NCI-H1930 (cell line): ENCODE measurements around the gene LRRN2.
"Not testable (repeated sequence)": the region's sequence is repeated elsewhere in the genome, so short reads cannot be mapped to it uniquely, and the experiment has no call there.

Experiments used
- DNase-seq, 2 experiments: peaks; one replicate each; lab custom pipeline; 2025; lab: John Stamatoyannopoulos, UW

LRRN2 gene

DNA sequence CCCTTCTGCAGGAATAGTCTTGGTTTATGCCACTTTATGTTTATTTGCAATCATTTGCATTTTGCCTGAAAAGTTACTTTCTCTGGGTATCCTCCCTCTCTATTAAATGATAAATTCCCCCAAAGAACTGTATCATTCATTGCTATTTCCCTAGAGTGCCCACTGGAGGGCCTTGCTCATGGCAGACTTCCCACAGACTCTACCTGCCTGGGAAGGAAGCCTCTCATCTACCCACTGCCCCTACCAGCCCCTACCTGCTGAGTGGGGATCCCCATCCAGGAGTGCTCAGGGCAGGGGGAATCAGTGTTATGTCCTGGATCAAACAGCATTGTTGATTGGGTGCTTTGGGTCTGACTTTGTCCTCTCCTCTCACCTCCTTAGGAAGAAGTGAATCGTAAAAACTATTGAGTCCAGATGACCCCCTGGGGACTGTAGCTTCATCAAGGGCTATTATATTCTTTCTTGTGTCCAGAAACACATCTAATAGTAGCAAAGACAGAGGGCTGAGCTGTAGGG, 6.8 kb upstream of the LRRN2 start:
- DNase-seq: no peak

DNA sequence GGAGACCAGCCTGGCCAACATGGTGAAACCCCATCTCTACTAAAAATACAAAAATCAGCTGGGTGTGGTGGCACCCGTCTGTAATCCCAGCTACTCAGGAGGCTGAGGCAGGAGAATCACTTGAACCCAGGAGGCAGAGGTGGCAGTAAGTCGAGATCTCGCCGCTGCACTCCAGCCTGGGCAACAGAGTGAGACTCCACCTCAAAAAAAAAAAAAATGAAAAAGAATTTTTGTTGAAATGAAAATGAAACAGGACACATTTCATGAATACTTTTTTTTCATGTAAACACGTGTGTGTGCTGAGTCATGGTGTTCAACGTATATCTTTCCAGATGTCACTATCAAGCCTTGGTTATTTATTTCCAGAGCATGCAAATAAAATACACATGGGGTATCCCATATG, 5.8 kb upstream of the LRRN2 start:
- DNase-seq: not testable (repeated sequence)

DNA sequence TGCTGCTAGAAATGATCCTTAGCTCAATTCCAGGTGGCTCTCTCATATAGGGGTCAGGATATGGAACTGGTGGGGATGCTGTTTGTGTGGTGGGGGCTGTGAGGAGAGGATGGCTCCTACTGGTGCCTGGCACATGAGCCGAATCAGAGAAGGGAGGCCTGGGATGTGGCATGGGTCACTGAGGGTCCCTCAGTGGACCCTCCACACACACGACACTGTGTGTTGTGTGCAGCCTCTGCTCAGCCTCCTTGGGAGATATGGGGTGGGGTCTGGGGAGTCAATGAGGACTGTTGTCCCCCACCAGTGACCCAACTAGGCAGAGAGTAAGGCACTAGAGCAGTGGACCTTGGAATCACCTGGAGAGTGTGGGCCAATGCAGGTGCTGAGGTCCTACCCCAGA, 3.2 kb upstream of the LRRN2 start:
- DNase-seq: no peak

DNA sequence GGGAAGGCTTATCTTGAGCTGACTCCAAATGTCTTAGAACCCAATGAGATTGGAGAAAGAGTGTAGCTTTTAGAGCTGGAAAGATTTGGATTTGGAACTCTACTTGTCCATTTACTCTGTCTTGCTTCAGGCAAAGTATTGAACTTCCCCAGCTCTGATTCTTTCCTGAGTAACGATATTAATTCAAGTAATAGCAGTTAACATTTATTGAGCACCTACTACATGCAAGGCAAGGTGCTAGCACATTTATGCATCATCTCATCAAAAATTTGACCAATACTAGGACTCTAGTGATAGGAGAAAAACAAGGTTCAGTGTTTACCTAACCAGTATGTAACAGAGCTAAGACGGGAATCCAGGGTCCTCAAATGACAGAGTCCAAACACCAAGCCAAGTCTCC, 2.5 kb upstream of the LRRN2 start:
- DNase-seq: no peak

DNA sequence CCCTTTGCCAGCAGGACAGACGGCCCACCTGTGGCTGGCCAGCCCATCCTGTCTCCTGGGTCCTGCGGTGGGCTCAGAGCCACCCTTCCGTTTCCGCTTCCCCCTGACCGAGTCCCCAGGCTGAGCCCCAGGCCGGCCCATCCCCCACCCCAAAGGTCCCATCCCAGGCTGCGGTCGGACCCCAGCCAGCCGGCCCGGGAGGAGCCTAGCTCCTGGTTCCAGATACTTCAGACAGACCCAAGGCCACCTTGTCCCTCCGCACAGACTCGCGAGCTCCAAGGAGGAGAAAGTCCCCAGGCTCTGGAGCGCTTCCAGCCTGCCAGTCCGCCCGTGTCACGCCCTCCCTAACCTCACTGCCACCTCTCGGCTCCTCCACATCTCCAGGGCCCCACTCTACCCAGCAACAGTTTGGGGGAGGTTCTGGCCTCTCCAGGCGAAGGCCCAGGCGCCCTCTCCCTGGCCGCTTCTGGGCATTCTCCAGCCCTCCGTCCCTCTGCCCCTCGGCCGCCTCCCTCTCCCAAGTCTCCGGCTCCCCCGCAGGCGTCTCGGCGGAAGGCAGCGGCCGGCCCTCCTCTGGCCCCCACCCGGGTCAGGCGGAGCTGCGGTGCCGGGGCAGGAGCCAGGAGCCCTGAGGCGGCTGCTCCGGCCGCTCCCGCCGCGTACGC, 835 bp downstream of the LRRN2 start:
- no peak for DNase-seq

DNA sequence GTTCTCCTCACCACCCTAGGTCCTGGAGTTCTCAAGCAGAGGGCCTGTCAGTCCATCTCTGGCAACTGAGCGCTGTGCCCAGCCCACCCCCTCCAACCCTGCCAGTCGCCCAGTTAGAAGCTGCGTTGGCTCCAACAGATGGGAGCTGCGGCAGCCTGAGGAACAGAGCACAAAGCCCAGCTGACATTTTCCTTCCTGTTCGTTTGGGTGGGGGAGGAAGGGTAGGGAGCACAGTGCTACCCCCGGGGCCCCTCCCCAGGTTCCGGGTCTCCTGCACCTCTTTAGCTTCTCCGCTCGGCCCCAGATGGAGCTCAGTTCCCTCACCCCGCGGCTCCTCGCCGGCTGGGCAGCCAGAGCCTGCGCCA, 1.4 kb downstream of the LRRN2 start:
- no peak for DNase-seq

DNA sequence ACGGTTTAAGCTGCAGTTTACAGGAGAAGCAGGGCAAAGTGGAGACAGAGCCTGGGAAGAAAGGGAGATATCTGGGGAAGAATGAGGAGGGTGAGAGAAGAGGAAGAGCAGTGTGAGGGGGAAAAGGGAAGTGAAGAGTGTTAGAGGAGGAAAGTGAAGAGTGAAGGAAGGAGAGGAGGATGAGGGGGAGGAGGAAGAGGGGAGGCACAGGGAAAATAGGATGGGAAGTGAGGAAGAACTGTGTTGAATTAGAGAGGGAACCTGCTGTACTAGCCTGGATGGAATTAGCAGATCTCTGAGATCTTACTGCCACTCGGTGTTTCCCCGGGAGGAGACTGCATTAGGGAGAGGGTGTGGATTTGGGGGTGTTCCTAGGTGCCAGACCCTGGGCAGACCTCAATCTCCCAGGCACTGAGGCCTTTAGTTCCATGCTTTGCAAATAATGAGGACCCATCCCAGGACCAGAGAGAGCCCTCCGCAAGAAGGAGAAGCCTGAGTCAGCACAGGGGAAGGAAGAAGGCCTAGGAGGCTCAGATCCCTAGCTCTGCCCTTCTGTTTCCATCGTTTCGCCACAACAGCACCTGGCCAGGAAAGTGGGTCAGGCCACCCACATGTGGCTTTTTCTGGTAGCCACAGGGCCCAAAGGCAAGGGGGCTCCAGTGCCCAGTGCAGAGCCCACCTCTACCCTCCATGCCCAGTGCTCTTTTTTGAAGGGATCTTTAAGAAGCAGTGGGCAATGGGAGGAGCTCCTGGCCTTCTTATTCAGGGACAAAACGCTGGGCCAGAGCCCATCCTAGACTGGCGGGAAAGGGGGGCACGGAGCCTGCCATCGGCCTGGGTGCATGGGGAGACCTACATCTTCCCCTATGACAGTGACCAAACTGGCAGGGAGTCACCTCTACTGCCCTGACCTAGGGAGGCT, 2.0 kb downstream of the LRRN2 start:
- DNase-seq: no peak

DNA sequence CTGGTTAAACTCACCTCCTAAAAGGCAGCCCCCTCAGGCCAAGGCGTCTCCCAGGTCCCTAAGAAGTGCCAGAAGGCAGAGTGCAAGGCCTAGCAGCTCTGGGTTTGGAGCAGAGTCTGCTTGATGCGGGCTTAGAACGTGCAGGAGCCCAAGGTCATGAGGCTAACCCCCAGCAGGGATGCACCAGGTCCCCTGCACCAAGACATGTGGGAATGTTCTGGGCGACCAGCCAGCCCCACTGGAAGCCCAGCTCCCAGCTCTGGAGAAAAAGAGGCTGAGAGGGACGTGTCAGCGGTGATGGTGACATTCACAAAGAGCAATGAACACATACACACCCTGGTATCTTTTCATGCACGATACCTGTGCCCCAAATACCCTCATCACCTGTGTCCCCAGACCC, 5.1 kb downstream of the LRRN2 start:
- no peak for DNase-seq

DNA sequence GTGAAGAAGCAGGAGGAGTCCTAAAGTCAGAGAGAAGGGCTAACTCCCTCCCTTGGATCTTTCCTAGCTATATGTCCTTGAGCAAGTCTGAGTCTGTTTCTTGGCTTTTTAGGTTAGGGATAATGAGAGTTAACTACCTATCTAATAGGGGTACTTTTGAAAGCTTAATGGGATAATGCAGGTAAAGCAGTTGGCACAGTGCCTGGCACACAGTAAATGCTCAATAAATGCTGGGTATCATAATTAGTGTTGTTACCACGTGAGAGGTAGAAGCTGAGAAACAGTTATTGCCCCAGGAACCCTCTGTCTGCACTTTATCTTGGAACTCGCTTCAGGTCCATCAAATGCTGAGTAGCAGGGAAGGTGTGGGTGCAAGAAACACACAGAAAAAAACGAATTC, 5.5 kb downstream of the LRRN2 start:
- DNase-seq: no peak

DNA sequence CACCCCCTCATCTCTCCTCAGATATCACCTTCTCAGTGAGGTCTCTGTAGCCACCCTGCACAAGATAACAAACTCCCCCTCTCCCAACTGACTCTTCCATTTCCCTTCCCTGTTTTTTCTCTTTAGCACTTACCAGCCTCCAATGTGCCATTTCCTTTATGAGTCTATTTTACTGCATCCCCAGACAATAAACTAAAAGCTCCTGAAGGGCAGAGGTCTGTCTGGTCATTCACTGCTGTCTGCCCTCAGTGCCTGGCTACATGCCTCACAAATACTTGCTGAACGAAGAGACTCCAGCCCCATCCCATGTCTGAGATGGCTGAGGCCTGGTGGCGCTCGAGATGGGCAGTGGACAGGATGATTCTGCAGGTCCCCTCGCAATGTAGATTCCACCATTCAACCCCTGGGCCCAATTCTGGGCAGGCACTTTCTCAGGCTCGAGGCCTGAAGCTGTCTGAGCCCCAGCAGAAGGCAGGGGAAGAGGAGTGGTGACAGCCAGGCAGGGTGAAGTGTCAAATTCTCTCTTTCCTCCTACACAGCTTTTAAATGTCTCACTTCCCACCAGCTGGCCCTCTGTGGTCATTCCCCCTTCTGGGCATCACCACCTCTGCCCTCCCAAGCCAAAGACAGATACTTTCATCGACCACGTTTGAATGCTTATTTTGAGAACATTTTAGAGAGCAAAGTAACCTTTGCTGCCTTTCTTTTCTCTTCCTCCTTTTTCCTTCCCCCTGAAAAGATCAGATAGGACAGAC, 6.6 kb downstream of the LRRN2 start:
- DNase-seq: no peak

DNA sequence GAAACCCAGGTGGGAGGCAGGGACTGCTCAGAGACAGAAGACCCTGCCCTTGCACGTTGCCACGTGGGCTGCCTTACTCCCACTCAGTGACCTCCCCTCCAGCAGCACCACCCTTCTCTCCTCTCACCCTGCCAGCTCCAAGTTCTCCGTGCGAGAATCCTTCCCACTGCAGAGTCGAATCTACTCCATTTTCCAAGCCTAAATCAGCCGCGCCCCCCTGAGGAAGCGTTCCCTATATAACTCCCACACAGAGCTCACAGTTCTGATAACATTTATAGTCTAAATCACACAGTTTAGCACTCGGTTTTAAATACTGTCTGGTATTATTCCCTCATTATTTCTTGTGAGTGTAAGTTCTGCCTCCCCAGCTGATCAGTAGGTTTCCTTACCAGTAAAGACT, 7.7 kb downstream of the LRRN2 start:
- no peak for DNase-seq

DNA sequence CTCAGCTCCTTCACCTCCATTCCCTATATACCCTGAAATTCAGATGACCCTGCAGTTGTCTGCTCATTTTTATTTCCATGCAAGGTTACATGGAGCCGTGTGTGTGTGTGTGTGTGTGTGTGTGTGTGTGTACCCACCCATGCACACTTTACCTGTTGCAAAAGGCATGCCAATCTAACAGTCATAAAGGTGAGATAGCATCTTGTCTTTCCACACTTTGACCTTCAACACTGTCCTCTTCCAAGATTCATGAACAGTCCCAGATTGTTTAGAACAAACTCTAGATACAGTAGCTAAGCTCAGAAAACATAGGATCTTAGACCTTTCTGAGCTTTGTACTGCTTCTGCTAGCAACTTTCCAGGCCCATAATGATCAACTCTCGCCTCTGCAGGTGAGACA, 9.5 kb downstream of the LRRN2 start:
- DNase-seq: no peak

DNA sequence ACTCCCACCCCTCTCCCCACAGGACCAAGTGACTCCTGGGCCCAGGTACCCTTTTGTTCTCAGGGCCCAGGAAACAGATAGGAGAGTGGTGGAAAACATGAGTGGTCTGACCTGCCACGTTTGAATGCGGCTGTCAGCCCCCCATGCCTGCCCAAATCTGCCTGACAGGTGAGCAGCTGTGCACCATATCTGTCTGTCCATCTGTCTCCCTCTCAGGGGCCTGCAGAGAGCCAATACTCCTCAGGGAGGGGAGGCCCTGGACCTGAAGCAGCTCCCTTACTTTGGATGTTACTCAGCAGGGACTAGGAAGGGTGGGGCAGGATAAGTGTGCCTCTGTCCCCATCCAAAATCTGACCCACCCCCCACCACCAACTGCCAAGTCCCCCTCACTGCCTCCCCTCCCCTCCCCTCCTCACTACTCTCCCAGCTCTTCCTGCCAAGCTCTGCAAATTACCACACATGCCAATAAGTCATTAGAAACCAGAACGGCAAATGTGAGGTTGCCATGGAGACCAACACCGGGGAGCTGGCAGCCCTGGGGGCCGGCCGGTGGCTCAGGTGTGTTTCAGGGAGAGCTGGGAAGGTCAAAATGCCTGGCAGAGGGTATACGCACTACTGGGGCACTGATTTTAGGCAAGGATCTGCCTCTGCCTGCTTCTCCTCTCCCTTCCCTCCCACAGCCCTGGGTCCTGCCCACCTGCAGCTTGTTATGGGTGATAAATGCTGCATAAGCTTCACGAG, 11.5 kb downstream of the LRRN2 start:
- no peak for DNase-seq

DNA sequence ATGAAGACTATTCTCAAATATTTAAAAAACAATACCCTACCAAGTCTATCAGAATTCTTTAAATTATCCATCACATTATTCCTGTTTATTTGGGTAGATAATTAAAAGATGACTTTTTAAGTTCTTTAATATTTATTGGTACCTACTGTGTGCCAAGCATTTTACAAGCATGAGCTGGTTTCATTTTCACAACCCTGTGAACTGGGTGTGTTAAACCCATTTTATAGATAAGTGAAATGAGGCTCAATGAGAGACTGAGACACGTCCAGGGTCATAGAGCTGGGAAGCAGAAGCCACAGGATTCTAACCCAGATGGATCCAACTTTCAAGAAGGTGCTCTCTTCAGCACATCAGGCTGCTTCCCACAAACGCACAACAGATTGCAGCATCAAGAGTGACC, 12.3 kb downstream of the LRRN2 start:
- DNase-seq: no peak

DNA sequence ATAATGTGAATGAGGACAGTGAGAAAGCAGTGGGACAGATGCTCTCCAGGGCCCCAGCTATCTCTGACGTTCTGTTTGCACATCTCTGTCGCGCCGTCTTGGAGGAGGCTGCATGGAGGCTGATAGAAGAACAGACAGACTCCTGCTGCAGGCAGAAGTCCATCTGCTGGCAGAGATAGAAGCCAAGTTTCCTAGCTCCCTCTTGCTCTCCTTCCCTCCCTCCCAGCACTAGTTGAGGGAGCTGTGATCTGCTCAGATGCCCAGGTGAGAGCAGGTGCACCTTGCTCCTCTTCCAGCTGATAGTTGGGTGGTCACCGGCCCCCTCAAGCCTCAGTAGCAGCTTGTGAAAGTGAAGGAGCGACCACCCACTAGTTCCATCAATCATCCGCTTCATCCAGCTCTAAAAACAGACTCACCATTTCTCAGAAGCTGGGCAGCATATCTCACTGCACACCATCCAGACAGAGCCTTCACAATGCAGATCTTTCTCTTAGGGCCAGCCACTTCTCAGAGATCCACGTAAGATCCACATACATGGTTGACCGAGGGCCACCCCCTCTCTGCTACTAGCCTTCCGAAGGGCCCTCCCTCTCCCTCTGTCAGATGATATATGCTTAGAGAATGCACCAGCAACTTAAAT, 12.9 kb downstream of the LRRN2 start:
- no peak for DNase-seq

DNA sequence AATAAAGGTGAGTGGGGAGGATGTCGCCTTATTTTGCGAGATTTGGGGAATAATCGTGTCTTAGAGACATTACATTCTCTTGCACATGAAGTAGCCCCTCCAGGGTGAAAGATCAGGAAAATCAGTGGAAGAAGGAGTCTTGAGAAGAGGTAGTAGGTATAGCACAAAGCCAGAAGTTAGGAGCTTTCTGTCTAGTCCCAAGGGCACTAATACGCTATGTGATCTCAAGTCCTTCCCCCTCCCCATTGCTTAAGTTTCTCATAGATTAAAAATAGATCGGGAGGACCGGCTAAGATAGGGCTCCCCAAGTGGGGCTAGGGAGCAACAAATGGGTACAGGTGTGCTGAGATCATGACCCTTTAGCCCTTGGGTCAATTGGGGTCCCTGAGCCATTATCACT, 13.5 kb downstream of the LRRN2 start:
- no peak for DNase-seq

DNA sequence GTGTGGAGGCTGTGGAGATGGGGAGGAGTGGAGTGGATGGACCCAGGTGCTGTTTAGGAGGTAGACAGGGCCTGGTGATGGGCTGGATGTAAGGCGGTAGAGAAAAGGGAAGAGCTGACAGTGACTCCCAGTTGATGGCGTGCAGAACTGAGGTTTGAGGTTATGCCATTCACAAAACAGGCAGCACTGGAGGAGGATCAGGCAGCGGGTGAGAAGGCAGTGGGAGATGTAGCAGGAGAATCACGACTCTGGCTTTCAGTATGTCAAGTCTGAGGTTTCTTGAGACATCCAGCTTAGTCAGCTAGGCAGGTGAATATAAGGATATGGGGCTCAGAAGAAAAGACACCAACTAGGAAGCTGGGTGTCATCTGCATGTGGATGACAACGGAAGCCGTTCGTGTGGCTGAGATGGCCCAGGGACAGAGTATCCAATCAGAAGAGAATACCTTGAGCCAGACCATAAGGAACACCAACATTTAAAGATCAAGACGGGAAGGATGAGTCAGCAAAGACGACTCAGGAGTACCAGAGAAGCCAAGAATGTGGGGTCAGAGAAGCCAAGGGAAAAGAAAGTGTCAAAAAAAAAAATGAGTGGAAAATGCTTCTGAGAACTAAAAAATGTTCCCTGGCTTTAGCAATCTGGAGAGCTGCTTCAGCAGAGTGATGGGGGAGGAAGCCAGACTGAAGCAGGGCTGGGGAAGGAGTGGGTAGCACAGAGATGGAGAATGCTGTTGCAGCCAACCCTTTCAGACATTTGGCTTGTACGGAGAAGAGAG, 15.2 kb downstream of the LRRN2 start:
- no peak for DNase-seq

DNA sequence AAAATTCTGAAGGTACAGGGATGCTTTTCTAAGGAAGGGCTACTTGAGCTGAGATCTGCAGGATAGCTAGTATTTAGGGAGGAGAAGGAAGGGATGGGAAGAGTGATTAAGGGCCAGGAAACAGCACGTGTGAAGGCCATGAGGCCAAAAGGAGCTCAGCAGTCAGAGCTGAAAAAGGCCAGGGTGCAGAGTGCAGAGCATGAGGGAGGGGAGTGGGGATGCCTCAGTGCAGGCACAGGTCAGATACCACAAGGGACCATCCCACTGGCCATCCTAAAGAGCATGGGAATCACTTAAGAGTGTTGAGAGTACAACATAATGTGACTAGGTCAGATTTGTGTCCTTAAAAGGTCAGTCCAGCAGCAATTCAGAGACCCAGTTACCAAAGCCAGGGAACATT, 16.0 kb downstream of the LRRN2 start:
- DNase-seq: no peak

DNA sequence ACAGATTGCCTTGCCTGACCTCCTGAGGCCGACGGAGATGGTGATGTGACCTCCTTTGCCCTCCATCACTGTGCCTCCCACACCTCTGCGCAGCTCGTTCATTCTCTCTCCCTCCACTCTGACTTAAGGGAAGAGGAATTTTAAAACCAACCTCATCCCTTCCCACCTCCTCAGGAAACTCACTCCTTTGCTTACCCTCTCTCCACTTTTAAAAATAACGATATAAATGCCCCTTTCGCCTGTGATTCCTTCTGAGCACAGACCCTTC, 21.2 kb downstream of the LRRN2 start:
- no peak for DNase-seq

DNA sequence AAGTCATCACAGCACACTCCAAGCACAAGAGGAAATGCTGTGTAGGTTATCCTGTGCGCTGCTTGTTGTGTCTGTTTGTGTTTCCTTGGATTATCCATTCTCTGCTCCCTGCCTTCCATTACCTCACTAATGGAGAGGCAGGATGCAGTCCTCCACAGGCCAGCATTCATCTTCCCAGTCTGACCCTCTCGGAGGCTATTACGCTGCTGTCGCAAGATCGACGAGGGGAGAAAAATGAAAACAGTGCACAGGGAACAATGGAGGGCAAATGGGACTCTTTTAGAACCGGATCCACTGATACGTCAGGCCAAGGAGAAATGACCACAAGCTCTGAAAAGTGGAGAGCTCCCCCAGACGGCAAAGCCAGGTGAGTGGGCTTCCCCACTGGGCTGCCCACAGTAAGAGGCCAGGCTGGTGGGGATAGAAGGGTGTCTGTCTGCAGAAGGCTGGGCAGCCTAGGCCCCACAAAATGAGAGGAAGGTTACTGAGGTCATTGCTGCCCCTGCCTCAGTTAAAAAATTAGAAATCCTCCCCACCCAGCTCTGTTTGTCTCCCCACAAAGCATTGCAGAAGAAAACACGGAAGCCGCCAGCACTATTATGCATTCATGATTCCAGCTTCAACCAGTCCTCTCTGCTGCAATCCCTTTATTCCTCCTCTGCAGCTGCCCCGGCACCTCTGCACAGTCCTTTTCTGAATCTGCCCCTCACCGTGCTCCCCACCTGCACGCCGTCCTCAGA, 21.7 kb downstream of the LRRN2 start:
- no peak for DNase-seq
